WI38 (cell line): ENCODE data around the gene PIK3R1.

Experiments
- H3K4me3 ChIP-seq: 2 replicates; pipeline ENCODE4 v1.5.1; 2011; ENCODE audit warnings: low read depth, mild to moderate bottlenecking, control low read depth, low read length
- TF ChIP-seq, protein P1 (sequence below): IDR thresholded peaks from 2 replicates; pipeline ENCODE4 v1.5.1; 2012; ENCODE audit warnings: low read depth, mild to moderate bottlenecking, control low read depth, low read length

PIK3R1 gene

DNA sequence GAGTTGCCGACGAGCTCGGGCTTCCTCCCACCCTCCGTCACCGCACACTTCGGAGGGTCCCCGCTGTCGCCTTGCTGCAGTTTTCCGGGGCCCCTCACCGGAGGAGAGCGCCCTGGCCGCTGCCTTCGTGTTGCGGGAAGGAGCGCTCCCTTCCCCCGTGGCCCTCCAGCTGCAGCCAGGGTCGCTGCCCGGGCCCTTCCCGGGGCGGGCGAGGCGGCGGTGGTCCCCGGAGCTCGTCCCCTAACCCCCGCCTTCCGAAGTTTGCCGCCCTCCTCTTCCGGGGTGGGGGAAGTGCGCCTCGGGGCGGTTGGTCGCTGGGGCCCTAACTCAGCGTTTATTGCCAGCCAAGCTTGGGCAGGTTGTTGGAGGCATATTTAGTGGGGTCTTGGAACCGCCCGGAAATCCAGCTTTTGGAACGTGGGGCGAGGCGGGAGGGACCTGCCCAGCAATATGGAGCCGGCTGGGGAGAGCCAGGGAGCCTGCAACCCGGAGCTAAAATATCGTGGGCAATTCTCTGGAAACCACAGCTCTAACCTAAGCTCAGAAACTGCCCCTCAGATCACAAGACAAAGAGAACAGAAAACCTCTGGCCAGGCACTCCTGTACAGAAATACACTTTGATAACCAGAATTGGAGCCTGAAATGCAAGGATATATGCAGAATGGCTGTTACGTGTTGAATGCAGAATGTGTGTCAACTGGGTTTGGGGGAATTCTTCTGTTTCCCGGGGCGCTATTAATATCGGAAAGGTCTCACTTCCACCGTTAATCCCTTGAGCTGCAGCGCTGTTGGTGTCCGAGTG, 890 bp downstream of the PIK3R1 start:
- TF ChIP-seq, protein P1, sequence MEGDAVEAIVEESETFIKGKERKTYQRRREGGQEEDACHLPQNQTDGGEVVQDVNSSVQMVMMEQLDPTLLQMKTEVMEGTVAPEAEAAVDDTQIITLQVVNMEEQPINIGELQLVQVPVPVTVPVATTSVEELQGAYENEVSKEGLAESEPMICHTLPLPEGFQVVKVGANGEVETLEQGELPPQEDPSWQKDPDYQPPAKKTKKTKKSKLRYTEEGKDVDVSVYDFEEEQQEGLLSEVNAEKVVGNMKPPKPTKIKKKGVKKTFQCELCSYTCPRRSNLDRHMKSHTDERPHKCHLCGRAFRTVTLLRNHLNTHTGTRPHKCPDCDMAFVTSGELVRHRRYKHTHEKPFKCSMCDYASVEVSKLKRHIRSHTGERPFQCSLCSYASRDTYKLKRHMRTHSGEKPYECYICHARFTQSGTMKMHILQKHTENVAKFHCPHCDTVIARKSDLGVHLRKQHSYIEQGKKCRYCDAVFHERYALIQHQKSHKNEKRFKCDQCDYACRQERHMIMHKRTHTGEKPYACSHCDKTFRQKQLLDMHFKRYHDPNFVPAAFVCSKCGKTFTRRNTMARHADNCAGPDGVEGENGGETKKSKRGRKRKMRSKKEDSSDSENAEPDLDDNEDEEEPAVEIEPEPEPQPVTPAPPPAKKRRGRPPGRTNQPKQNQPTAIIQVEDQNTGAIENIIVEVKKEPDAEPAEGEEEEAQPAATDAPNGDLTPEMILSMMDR = no peak
- H3K4me3 ChIP-seq = peak overlapping the region; percentile 92

DNA sequence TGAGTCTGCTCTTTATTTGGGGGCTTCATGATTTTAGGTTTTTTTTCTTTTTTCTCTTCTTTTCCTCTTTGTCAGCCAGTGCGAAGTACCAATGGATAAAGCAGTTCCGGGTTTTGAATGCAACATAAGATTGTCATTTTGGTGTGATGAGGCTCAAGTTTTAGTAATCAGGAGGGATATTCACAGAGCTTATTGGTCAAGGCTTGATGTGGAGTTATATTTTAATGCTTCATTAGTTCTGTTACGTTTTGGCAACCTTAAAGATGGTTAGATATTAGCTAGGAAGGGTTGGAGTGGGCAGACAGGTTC, 1.4 kb downstream of the PIK3R1 start:
- TF ChIP-seq, protein P1 = no peak
- peak overlapping the region; percentile 92 for H3K4me3 ChIP-seq

- peak overlapping the region; percentile 92 for H3K4me3 ChIP-seq
- TF ChIP-seq, protein P1 = no peak
Measured at GRCh38 chr5:68217528-68217927, 2.0 kb downstream of the PIK3R1 start.

GRCh38 chr5:68219161-68219816, 3.7 kb downstream of the PIK3R1 start:
- no peak overlapping the region for H3K4me3 ChIP-seq
- TF ChIP-seq, protein P1 = no peak

GRCh38 chr5:68220260-68220659, 4.7 kb downstream of the PIK3R1 start:
- TF ChIP-seq, protein P1 = no peak
- no peak overlapping the region for H3K4me3 ChIP-seq

DNA sequence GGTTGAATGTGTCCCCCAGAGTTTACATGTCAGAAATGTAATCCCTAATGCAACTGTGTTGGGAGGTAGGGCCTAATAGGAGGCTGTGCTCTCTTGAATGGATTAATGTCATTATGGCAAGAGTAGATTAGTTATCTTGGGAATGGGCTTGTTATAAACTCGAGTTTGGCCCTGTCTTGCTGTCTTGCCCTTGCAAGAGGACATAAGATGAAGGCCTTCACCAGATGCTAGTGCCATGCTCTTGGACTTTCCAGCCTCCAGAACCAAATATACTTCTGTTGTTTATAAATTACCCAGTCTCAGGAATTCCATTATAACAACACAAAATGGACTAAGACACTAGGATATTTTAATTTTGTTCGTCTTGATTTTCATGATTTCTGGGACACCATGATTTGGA, 5.4 kb downstream of the PIK3R1 start:
- TF ChIP-seq, protein P1 = no peak

GRCh38 chr5:68221488-68221887, 5.9 kb downstream of the PIK3R1 start:
- no peak overlapping the region for H3K4me3 ChIP-seq
- TF ChIP-seq, protein P1 = no peak

More for the DNA sequence above, 5.4 kb downstream of the PIK3R1 start:
- no peak overlapping the region for H3K4me3 ChIP-seq
